Measurements from ENCODE around the gene ZFAND2B.

Gene ZFAND2B

DNA sequence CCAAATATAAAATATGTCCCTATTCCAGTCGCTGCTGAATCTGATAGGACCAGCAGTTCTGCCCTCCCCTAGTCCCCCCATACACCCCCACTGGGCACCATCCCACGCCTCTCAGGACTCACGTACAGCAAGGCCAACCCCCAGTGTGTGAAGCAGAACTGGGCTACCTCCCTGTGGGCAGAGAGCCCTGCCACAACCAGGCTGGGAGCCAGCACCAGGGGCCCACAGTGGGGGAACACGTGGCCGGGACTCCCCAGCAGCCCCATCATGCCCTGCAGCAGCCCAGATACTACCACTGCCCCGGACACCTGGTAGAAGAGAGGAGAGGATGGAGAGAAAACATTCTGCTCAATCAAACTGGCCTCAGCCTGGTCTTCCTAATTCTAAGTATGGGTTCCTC, 38.1 kb upstream of the ZFAND2B start:
- Histone ChIP-seq H3K4me3 (ENCODE audit: low read length) (no peak overlapping the region), H3K36me3 (ENCODE audit: insufficient read depth, low read length) (peaks cover 11% of the 10 kb centered on the region), H3K27me3 (ENCODE audit: control insufficient read depth, insufficient read depth, low read length) (no peaks in the 10 kb centered on the region), H3K9me3 (replicated peaks; ENCODE audit: low read length) (no peaks in the 10 kb centered on the region), H3K4me1 (ENCODE audit: control insufficient read depth, insufficient read depth, low read length) (peaks cover 4% of the 10 kb centered on the region), H3K9ac (ENCODE audit: low read depth, low read length) (no peak overlapping the region), H3K4me2 (ENCODE audit: low read length) (no peak overlapping the region)

DNA sequence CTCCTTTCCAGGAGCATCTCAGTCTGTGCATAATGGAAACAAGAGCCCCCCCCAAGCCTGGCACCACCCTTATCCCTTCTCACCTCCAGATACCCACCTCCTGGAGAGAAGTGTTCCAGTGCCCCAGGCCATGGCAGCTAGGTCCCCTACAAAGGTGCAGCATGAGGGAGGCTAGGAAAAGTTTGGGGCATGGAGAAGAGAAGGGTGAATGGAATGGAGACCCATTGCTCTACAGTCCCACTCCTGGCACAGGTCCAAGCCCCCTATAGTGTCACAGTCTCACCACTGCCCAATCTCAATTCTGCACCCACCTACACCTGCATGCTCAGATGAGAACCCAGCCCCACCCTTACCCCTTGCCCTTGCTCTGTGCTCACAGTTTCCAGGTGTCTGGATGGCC, 37.6 kb upstream of the ZFAND2B start:
- no peaks in the 10 kb centered on the region for H3K9me3 ChIP-seq (replicated peaks; ENCODE audit: low read length)
- peaks cover 4% of the 10 kb centered on the region for H3K4me1 ChIP-seq (ENCODE audit: control insufficient read depth, insufficient read depth, low read length)
- no peak overlapping the region for H3K4me2 ChIP-seq (ENCODE audit: low read length)
- no peak overlapping the region for H3K4me3 ChIP-seq (ENCODE audit: low read length)
- H3K27me3 ChIP-seq (ENCODE audit: control insufficient read depth, insufficient read depth, low read length) = no peaks in the 10 kb centered on the region
- peaks cover 15% of the 10 kb centered on the region for H3K36me3 ChIP-seq (ENCODE audit: insufficient read depth, low read length)
- H3K9ac ChIP-seq (ENCODE audit: low read depth, low read length) = no peak overlapping the region

DNA sequence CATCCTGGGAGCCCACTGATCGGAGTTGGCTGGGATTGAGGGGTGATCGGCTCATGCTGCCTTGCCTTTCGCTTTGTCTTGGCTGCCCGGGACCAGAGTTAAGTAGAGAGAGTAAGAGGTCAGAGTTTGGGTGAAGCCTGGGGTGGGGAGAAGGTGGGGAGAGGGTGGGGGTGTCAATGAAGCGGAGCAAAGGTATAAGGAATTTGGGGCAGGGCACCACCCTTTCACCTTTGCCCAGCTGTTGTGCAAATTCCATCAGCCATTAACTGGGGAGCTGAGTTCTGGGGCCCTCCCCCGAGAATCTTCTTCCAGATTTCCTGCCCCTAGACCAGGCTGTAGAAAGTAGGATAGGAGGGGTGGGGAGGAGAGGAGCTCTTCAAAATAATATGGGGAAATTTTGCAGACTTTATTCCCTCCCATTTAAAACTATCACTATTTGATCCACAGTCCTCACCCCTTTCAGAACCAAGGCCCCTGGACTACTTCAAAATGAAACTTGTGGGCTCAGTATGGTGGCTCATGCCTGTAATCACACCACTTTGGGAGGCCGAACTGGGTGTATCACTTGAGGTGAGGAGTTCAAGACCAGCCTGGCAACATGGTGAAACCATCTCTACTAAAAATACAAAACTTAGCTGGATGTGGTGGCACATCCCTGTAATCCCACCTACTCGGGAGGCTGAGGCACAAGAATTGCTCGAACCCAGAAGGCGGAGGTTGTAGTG, 36.5 kb upstream of the ZFAND2B start, which contains the start of gene SLC23A3:
Gene SLC23A3 (minus strand): TSS at position 100 of the 725 bp plus-strand sequence. CDS start 45 bp downstream, at position 55.
- H3K4me2 ChIP-seq (ENCODE audit: low read length) = no peak within 1 kb of the TSS
- H3K27me3 ChIP-seq (ENCODE audit: control insufficient read depth, insufficient read depth, low read length) = no peaks in the 10 kb centered on the region
- H3K36me3 ChIP-seq (ENCODE audit: insufficient read depth, low read length) = peaks cover 27% of the 10 kb centered on the region
- no peaks in the 10 kb centered on the region for H3K9me3 ChIP-seq (replicated peaks; ENCODE audit: low read length)
- H3K4me1 ChIP-seq (ENCODE audit: control insufficient read depth, insufficient read depth, low read length) = peaks cover 4% of the 10 kb centered on the region
- H3K9ac ChIP-seq (ENCODE audit: low read depth, low read length) = no peak within 1 kb of the TSS
- H3K4me3 ChIP-seq (ENCODE audit: low read length) = no peak within 1 kb of the TSS

DNA sequence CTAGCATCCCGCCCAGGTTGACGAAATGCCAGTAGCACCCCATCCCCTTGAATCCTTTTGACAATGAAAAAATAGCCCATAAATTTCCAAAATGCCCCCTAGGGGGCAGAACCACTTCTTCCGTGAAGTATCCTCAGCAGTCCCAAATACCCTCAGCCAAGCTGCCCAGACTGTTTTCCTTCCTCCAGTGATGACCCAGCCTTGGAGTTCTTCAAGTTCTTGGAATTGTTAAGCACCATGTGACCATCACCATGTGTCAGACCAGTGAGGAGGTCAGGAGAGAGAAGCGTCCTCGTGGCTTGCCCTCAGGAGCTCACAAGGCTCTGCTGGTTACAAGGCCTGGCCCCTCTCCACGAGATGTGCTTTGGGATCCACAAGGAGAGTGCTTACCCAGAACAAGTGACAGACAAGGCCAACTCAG, 35.3 kb upstream of the ZFAND2B start:
- Histone ChIP-seq H3K4me1 (ENCODE audit: control insufficient read depth, insufficient read depth, low read length) (peaks cover 12% of the 10 kb centered on the region), H3K4me3 (ENCODE audit: low read length) (no peak overlapping the region), H3K36me3 (ENCODE audit: insufficient read depth, low read length) (peaks cover 27% of the 10 kb centered on the region)

DNA sequence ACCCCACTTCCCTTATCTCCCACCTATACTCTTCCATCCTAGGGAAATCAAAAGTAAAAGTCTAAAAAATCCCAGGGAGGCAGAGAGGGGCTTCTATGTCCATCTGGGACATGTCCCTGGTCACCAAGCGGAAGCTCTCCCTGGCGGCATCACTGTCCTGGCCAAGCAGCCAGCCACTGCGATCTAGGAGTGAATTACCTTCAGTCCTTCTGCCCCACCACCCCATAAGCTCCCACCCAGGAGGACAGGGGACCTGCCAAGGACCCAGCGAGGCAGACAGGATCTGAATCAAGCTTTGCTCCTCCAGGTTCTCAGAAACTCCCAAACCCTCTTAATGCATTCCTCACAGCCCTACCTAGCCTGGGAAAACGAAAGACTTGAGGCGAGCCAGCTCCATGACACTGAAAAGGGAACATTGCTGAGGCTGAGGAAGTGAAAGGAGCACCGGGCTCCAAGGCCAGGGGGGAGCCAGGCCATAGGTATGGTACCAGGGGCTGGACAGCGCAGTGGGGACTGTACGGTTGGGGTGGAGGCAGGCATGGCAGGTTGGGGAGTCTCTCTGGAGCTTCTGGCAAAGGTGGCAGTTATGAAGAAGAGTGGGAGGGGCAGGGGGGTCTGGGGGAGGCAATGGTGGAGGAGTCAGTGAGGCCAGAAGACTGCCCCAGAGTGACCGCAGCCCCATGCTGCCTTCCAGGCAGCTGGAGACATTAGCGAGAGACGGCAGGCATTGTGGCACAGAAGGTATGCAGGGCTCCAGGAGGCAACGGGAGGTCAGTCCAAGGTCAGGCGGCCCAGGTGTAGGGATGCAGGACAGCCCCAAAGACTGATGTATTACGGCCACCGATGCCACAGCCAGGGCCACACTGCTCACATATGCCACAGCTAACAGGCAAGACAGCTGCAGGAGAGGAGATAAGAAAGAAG, 34.1 kb upstream of the ZFAND2B start:
- Histone ChIP-seq H3K27me3 (ENCODE audit: control insufficient read depth, insufficient read depth, low read length) (no peaks in the 10 kb centered on the region), H3K9me3 (replicated peaks; ENCODE audit: low read length) (no peaks in the 10 kb centered on the region), H3K4me3 (ENCODE audit: low read length) (no peak overlapping the region), H3K36me3 (ENCODE audit: insufficient read depth, low read length) (peaks cover 27% of the 10 kb centered on the region), H3K4me2 (ENCODE audit: low read length) (no peak overlapping the region), H3K4me1 (ENCODE audit: control insufficient read depth, insufficient read depth, low read length) (peaks cover 17% of the 10 kb centered on the region), H3K9ac (ENCODE audit: low read depth, low read length) (no peak overlapping the region)

More for the DNA sequence above, 35.3 kb upstream of the ZFAND2B start:
- Histone ChIP-seq H3K27me3 (ENCODE audit: control insufficient read depth, insufficient read depth, low read length) (no peaks in the 10 kb centered on the region), H3K9me3 (replicated peaks; ENCODE audit: low read length) (no peaks in the 10 kb centered on the region), H3K9ac (ENCODE audit: low read depth, low read length) (peak overlapping the region; percentile 31), H3K4me2 (ENCODE audit: low read length) (no peak overlapping the region)

DNA sequence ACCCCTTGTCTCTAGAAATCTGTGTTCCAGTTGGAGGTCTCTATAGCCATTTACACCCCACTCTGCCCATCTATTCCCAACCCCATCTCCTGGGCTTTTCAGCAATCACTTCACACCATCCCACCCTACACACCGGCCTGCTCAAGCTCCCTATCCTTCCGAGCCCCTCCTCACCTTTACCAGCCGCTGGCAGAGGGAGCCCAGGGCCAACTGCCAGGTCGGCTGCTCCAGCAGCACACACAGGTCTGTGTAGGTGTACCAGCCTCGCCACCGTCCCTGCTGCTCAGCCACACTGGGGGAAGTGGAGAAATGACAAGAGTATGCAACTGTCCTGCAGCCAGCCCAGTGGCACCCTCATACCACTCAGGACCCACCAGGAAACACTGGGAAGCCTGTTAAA, 33.4 kb upstream of the ZFAND2B start:
- Histone ChIP-seq H3K9me3 (replicated peaks; ENCODE audit: low read length) (no peaks in the 10 kb centered on the region), H3K27me3 (ENCODE audit: control insufficient read depth, insufficient read depth, low read length) (no peaks in the 10 kb centered on the region), H3K4me1 (ENCODE audit: control insufficient read depth, insufficient read depth, low read length) (peaks cover 19% of the 10 kb centered on the region), H3K4me2 (ENCODE audit: low read length) (no peak overlapping the region), H3K4me3 (ENCODE audit: low read length) (no peak overlapping the region), H3K9ac (ENCODE audit: low read depth, low read length) (no peak overlapping the region), H3K36me3 (ENCODE audit: insufficient read depth, low read length) (peaks cover 27% of the 10 kb centered on the region)

DNA sequence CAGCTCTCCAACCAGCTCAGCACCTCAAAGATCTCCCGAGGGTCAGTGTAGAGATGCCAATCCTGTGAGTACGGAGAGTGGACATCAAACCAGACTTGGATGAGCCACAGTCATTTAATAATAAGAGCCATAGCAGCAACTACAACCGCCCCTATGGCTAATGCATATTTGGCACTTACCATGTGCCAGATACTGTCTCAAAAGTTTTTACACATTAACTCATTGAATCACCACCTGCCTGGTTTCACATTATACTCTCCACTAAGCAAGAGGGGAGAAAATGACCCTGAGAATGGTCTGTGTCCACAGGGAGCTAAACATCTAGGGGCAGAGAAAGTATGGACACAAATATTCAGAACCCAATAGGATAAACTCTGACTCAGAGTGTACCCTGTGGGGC, 32.4 kb upstream of the ZFAND2B start:
- Histone ChIP-seq H3K4me2 (ENCODE audit: low read length) (no peak overlapping the region), H3K4me3 (ENCODE audit: low read length) (no peak overlapping the region), H3K4me1 (ENCODE audit: control insufficient read depth, insufficient read depth, low read length) (peaks cover 21% of the 10 kb centered on the region)

DNA sequence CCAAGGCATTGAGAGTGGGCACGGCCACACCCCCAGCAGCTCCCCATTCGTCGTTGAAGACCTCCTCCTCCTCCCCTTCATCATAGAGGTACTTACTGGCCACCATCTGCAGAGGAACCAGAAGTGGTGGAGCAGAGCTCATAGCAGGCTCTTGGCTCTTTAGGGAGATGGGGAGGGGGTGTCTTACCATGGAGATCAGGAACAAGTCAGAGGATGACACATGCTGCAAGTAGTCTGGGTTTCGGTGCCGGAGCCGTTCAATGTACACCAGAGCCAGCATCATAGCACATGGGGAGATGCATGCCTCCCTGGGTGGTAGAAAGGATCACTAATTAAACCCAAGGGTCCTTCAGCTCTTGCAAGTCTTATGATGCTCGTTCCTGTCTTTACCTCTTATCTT, 31.8 kb upstream of the ZFAND2B start:
- Histone ChIP-seq H3K9me3 (replicated peaks; ENCODE audit: low read length) (no peaks in the 10 kb centered on the region), H3K4me2 (ENCODE audit: low read length) (no peak overlapping the region), H3K36me3 (ENCODE audit: insufficient read depth, low read length) (peaks cover 27% of the 10 kb centered on the region), H3K4me3 (ENCODE audit: low read length) (no peak overlapping the region), H3K4me1 (ENCODE audit: control insufficient read depth, insufficient read depth, low read length) (peaks cover 27% of the 10 kb centered on the region), H3K9ac (ENCODE audit: low read depth, low read length) (no peak overlapping the region), H3K27me3 (ENCODE audit: control insufficient read depth, insufficient read depth, low read length) (no peaks in the 10 kb centered on the region)

More for the DNA sequence above, 32.4 kb upstream of the ZFAND2B start:
- Histone ChIP-seq H3K9me3 (replicated peaks; ENCODE audit: low read length) (no peaks in the 10 kb centered on the region), H3K27me3 (ENCODE audit: control insufficient read depth, insufficient read depth, low read length) (no peaks in the 10 kb centered on the region), H3K36me3 (ENCODE audit: insufficient read depth, low read length) (peaks cover 27% of the 10 kb centered on the region), H3K9ac (ENCODE audit: low read depth, low read length) (no peak overlapping the region)

DNA sequence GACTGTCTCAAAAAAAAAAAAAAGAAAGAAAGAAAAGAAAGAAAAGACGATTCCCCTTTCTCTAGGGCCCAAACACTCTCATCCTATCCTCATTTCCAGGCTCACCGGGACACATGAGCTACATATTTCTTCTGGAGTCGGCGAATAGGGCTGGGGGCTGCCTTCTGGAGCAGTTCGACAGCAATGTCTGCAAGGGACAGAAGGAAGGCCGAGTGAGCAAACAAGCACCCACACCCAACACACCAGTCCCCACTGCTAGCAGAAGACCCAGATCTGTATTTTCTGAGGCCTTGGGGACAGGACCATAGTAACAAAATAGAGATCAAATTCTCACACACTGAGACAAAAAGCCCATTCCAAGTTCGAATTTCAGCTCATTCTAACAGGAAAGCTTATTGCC, 31.1 kb upstream of the ZFAND2B start:
- Histone ChIP-seq H3K4me1 (ENCODE audit: control insufficient read depth, insufficient read depth, low read length) (peaks cover 27% of the 10 kb centered on the region), H3K4me3 (ENCODE audit: low read length) (peak overlapping the region; percentile 81), H3K36me3 (ENCODE audit: insufficient read depth, low read length) (peaks cover 31% of the 10 kb centered on the region), H3K4me2 (ENCODE audit: low read length) (peak overlapping the region; percentile 89), H3K27me3 (ENCODE audit: control insufficient read depth, insufficient read depth, low read length) (no peaks in the 10 kb centered on the region), H3K9ac (ENCODE audit: low read depth, low read length) (peak overlapping the region; percentile 88), H3K9me3 (replicated peaks; ENCODE audit: low read length) (no peaks in the 10 kb centered on the region)

DNA sequence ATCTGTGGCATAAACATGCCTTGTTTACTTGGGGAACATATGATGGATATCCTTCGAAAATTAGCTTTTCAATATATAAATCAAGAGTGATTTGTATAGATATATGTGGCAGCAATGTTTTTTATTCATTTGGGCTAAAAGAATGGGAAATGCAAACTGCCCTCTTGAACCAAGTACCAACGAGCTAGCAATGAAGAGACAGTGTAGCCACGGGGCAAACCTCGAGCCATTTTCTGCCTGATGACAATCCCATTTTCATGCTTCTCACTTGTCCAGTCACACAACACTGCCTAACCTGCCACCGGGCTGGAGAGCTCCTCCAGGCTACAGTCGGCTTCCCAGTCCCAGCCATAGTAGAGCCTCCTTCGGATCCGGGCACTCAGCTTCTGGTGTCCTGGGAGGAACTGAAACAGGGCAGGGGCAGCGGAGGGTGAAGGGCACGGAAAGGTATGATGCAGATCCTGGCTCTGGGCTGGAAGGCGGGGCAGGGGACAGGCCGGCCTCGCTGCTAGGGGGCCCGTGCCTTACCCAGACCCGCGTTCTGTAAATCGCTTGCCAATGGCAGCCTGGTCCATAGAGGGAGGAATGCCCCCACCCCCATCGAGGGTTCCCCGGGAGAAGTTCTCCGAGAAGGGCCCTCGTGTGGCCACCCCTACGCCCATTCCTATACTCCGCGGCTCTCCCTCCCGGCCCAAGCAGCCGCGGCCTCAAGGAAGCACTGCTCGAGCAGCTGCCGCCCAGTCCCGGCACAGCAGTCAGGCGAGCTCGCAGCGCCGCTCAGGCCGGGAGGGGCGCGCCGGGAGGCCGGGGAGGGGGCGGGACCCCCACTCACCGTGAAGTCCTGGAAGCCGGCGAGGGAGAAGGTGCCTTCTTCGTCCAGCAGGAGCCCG, 30.4 kb upstream of the ZFAND2B start:
- no peaks in the 10 kb centered on the region for H3K9me3 ChIP-seq (replicated peaks; ENCODE audit: low read length)
- peaks cover 38% of the 10 kb centered on the region for H3K36me3 ChIP-seq (ENCODE audit: insufficient read depth, low read length)
- peaks cover 27% of the 10 kb centered on the region for H3K4me1 ChIP-seq (ENCODE audit: control insufficient read depth, insufficient read depth, low read length)
- H3K27me3 ChIP-seq (ENCODE audit: control insufficient read depth, insufficient read depth, low read length) = no peaks in the 10 kb centered on the region
- peak overlapping the region; percentile 89 for H3K4me2 ChIP-seq (ENCODE audit: low read length)
- peak overlapping the region; percentile 88 for H3K9ac ChIP-seq (ENCODE audit: low read depth, low read length)
- peak overlapping the region; percentile 81 for H3K4me3 ChIP-seq (ENCODE audit: low read length)

All from skeletal muscle satellite cell (primary cell).